ENCODE measurements around the gene RRP8.

RRP8 gene

GRCh38 chr11:6632116-6633073, 29.0 kb upstream of the RRP8 start:
- no peak for DNase-seq

GRCh38 chr11:6631361-6631890, 28.0 kb upstream of the RRP8 start:
- no peak for DNase-seq

GRCh38 chr11:6630632-6631291, 27.3 kb upstream of the RRP8 start:
- DNase-seq = no peak

GRCh38 chr11:6629892-6630631, 26.6 kb upstream of the RRP8 start:
- no peak for DNase-seq

GRCh38 chr11:6629573-6629891, 26.1 kb upstream of the RRP8 start:
- DNase-seq = no peak

- DNase-seq = no peak
Observed at GRCh38 chr11:6628526-6628925, 25.1 kb upstream of the RRP8 start.

GRCh38 chr11:6627762-6628241, 24.4 kb upstream of the RRP8 start:
- no peak for DNase-seq

- peak; percentile 29 for DNase-seq
Observed at GRCh38 chr11:6626971-6627761, 23.8 kb upstream of the RRP8 start.

- no peak for DNase-seq
Observed at GRCh38 chr11:6625832-6626420, 22.5 kb upstream of the RRP8 start.

GRCh38 chr11:6625156-6625831, 21.9 kb upstream of the RRP8 start:
- DNase-seq = no peak

GRCh38 chr11:6623391-6624363, 20.3 kb upstream of the RRP8 start:
- DNase-seq = no peak

GRCh38 chr11:6622261-6623171, 19.1 kb upstream of the RRP8 start:
- DNase-seq = no peak

GRCh38 chr11:6621711-6622211, 18.3 kb upstream of the RRP8 start:
- no peak for DNase-seq

- DNase-seq = no peak
Observed at GRCh38 chr11:6620636-6621035, 17.2 kb upstream of the RRP8 start.

- DNase-seq = peak; percentile 96
Observed at GRCh38 chr11:6619004-6619745, 15.8 kb upstream of the RRP8 start, which contains the start of gene TPP1. TSS of gene TPP1 (minus strand) at chr11:6619422. CDS start at chr11:6619400, 22 bp downstream.

GRCh38 chr11:6618117-6619003, 14.9 kb upstream of the RRP8 start:
- DNase-seq = peak; percentile 66

GRCh38 chr11:6617315-6617781, 13.9 kb upstream of the RRP8 start:
- no peak for DNase-seq

Data from midbrain (tissue), 1 donor.